ENCODE measurements around the gene MAP2K2.

MAP2K2 gene

DNA sequence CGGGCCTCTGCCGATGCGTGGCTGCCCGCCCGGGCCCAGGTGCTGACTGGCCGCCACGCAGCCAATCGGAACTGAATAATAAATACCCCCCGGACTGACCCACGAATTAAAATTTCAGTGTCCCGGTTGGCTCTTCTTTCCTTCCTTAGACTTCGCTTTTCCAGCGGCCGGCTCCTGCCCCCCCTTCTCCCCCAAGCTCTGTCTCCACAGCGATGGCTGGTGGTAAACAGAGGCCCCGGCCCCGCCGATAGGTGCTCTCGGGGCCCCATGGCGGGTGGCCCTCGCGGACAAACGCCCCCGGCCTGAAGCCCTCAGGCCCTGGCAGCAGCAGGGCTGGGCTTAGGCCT, 59.8 kb downstream of the MAP2K2 start:
- no peak for TF ChIP-seq SIN3A (IDR thresholded peaks at IDR 0.05; ENCODE audit: borderline replicate concordance, insufficient read depth, low read length)
- TF ChIP-seq, protein P1, sequence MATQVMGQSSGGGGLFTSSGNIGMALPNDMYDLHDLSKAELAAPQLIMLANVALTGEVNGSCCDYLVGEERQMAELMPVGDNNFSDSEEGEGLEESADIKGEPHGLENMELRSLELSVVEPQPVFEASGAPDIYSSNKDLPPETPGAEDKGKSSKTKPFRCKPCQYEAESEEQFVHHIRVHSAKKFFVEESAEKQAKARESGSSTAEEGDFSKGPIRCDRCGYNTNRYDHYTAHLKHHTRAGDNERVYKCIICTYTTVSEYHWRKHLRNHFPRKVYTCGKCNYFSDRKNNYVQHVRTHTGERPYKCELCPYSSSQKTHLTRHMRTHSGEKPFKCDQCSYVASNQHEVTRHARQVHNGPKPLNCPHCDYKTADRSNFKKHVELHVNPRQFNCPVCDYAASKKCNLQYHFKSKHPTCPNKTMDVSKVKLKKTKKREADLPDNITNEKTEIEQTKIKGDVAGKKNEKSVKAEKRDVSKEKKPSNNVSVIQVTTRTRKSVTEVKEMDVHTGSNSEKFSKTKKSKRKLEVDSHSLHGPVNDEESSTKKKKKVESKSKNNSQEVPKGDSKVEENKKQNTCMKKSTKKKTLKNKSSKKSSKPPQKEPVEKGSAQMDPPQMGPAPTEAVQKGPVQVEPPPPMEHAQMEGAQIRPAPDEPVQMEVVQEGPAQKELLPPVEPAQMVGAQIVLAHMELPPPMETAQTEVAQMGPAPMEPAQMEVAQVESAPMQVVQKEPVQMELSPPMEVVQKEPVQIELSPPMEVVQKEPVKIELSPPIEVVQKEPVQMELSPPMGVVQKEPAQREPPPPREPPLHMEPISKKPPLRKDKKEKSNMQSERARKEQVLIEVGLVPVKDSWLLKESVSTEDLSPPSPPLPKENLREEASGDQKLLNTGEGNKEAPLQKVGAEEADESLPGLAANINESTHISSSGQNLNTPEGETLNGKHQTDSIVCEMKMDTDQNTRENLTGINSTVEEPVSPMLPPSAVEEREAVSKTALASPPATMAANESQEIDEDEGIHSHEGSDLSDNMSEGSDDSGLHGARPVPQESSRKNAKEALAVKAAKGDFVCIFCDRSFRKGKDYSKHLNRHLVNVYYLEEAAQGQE (IDR thresholded peaks at IDR 0.05; ENCODE audit: insufficient read depth in 1 of 2, low read depth in 2 of 2, low read length in 2 of 2), result no peak
- no peak for TF ChIP-seq TAF1 (IDR thresholded peaks at IDR 0.05; ENCODE audit: borderline replicate concordance, insufficient read depth, low read length)
- TF ChIP-seq POLR2AphosphoS5 (IDR thresholded peaks at IDR 0.05; ENCODE audit: low read depth, low read length), result no peak
- TF ChIP-seq FOXP2 (optimal IDR thresholded peaks at IDR 0.05; ENCODE audit: borderline replicate concordance, extremely low read depth, extremely low read length, insufficient read depth), result no peak

- TF ChIP-seq FOXP2 (optimal IDR thresholded peaks at IDR 0.05; ENCODE audit: borderline replicate concordance, extremely low read depth, extremely low read length, insufficient read depth), result peak; percentile 7
- TF ChIP-seq, protein P1 (IDR thresholded peaks at IDR 0.05; ENCODE audit: insufficient read depth in 1 of 2, low read depth in 2 of 2, low read length in 2 of 2), result no peak
Measured at GRCh38 chr19:4063369-4064148, 60.4 kb downstream of the MAP2K2 start.

- TF ChIP-seq SIN3A (IDR thresholded peaks at IDR 0.05; ENCODE audit: borderline replicate concordance, insufficient read depth, low read length) (no peak), TAF1 (IDR thresholded peaks at IDR 0.05; ENCODE audit: borderline replicate concordance, insufficient read depth, low read length) (no peak), POLR2AphosphoS5 (IDR thresholded peaks at IDR 0.05; ENCODE audit: low read depth, low read length) (no peak), FOXP2 (optimal IDR thresholded peaks at IDR 0.05; ENCODE audit: borderline replicate concordance, extremely low read depth, extremely low read length, insufficient read depth) (no peak)
- TF ChIP-seq, protein P1 (IDR thresholded peaks at IDR 0.05; ENCODE audit: insufficient read depth in 1 of 2, low read depth in 2 of 2, low read length in 2 of 2), result no peak
Measured at GRCh38 chr19:4062419-4063368, 61.2 kb downstream of the MAP2K2 start.

- TF ChIP-seq POLR2AphosphoS5 (IDR thresholded peaks at IDR 0.05; ENCODE audit: low read depth, low read length) (no peak), FOXP2 (optimal IDR thresholded peaks at IDR 0.05; ENCODE audit: borderline replicate concordance, extremely low read depth, extremely low read length, insufficient read depth) (no peak), SIN3A (IDR thresholded peaks at IDR 0.05; ENCODE audit: borderline replicate concordance, insufficient read depth, low read length) (no peak), TAF1 (IDR thresholded peaks at IDR 0.05; ENCODE audit: borderline replicate concordance, insufficient read depth, low read length) (no peak)
- TF ChIP-seq, protein P1 (IDR thresholded peaks at IDR 0.05; ENCODE audit: insufficient read depth in 1 of 2, low read depth in 2 of 2, low read length in 2 of 2), result no peak
Measured at GRCh38 chr19:4061683-4062418, 62.1 kb downstream of the MAP2K2 start.
